Glutamatergic neuron (in vitro differentiated cells): Measurements from ENCODE around the gene UBE2Q1. TPM values are rescaled to one million over a fixed set of nuclear protein-coding genes. Genes with fewer than 3 reads are reported as not detected.

ENCODE experiments used
- DNase-seq: peaks from one replicate; pipeline ENCODE4 v3.0.0; 2022
- H3K27ac Mint-ChIP-seq: one replicate; pipeline ENCODE4 v1.8.0; 2020; ENCODE audit warnings: mild to moderate bottlenecking, mixed read lengths, inconsistent platforms; ENCODE audit not compliant: unreplicated experiment
- H3K27me3 Mint-ChIP-seq: one replicate; pipeline ENCODE4 v1.8.0; 2020; ENCODE audit warnings: mild to moderate bottlenecking, moderate library complexity, mixed read lengths, inconsistent platforms; ENCODE audit not compliant: unreplicated experiment
- H3K36me3 Mint-ChIP-seq: one replicate; pipeline ENCODE4 v1.8.0; 2020; ENCODE audit warnings: mild to moderate bottlenecking, mixed read lengths, inconsistent platforms; ENCODE audit not compliant: unreplicated experiment
- H3K4me1 Mint-ChIP-seq: one replicate; pipeline ENCODE4 v1.8.0; 2020; ENCODE audit warnings: mild to moderate bottlenecking, low read depth, mixed read lengths, inconsistent platforms; ENCODE audit not compliant: unreplicated experiment
- H3K4me3 Mint-ChIP-seq: one replicate; pipeline ENCODE4 v1.8.0; 2020; ENCODE audit warnings: mild to moderate bottlenecking, mixed read lengths, inconsistent platforms; ENCODE audit not compliant: unreplicated experiment
- H3K9me3 Mint-ChIP-seq: one replicate; pipeline ENCODE4 v1.8.0; 2020; ENCODE audit warnings: mild to moderate bottlenecking, moderate library complexity, mixed read lengths, inconsistent platforms; ENCODE audit not compliant: unreplicated experiment
- CTCF ChIP-seq: fragments of 200-600 bp; sonication (generic); IDR thresholded peaks from one replicate; pipeline ENCODE4 v1.5.0; 2021; ENCODE audit not compliant: partially characterized antibody, unreplicated experiment
- total RNA-seq: library from RNA; stranded (reverse); fragmentation: NEBNext Ultra II Directional; extraction: Animal tissue kit (Norgen Biotek cat#: 25700); gene quantifications from one replicate; pipeline ENCODE4 v1.2.1, GENCODE V29; 2021; ENCODE audit not compliant: unreplicated experiment

The UBE2Q1 gene
- total RNA-seq, 1 donor from 2014 or later = 80.5 TPM

- no peak for DNase-seq
Measured at GRCh38 chr1:154593390-154593789, 34.9 kb upstream of the UBE2Q1 start.

GRCh38 chr1:154591206-154591605, 32.7 kb upstream of the UBE2Q1 start:
- Mint-ChIP-seq H3K36me3 (peaks cover 6% of the 10 kb centered on the region), H3K27me3 (peaks cover 2% of the 10 kb centered on the region), H3K4me1 (peaks cover 16% of the 10 kb centered on the region), H3K27ac (no peak overlapping the region), H3K9me3 (peaks cover 6% of the 10 kb centered on the region), H3K4me3 (no peak overlapping the region)
- DNase-seq = no peak
- TF ChIP-seq CTCF = no peak

More at GRCh38 chr1:154593390-154593789, 34.9 kb upstream of the UBE2Q1 start:
- peak overlapping the region; percentile 14 for H3K27ac Mint-ChIP-seq
- H3K9me3 Mint-ChIP-seq = no peaks in the 10 kb centered on the region
- peaks cover 18% of the 10 kb centered on the region for H3K4me1 Mint-ChIP-seq
- peaks cover 6% of the 10 kb centered on the region for H3K36me3 Mint-ChIP-seq
- TF ChIP-seq CTCF = no peak
- peak overlapping the region; percentile 1 for H3K4me3 Mint-ChIP-seq
- H3K27me3 Mint-ChIP-seq = no peaks in the 10 kb centered on the region

DNA sequence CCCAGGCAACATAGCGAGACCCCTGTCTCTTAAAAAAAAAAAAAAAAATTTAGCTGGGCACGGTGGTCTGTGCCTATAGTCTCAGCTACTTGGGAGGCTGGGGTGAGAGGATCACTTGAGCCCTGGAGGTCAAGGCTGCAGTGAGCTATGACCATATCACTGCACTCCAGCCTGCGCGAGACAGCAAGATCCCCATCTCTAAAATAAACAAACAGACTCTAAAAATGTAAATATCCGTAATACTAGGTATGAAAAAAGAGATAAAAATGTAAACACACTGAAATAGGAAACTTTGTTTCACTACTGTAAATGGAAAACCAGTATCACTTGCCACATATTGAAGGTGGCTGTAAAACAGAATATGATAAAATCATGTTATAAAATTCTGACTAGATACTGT, 32.3 kb upstream of the UBE2Q1 start:
- H3K36me3 Mint-ChIP-seq = peaks cover 6% of the 10 kb centered on the region
- peaks cover 3% of the 10 kb centered on the region for H3K27me3 Mint-ChIP-seq
- H3K27ac Mint-ChIP-seq = no peak overlapping the region
- no peak for TF ChIP-seq CTCF
- peaks cover 16% of the 10 kb centered on the region for H3K4me1 Mint-ChIP-seq
- H3K4me3 Mint-ChIP-seq = no peak overlapping the region
- no peak for DNase-seq
- peaks cover 7% of the 10 kb centered on the region for H3K9me3 Mint-ChIP-seq

GRCh38 chr1:154589780-154590179, 31.3 kb upstream of the UBE2Q1 start:
- Mint-ChIP-seq H3K4me1 (peaks cover 22% of the 10 kb centered on the region), H3K36me3 (peaks cover 15% of the 10 kb centered on the region), H3K9me3 (peaks cover 11% of the 10 kb centered on the region), H3K27ac (no peak overlapping the region), H3K4me3 (no peak overlapping the region), H3K27me3 (peaks cover 4% of the 10 kb centered on the region)
- no peak for DNase-seq
- no peak for TF ChIP-seq CTCF

DNA sequence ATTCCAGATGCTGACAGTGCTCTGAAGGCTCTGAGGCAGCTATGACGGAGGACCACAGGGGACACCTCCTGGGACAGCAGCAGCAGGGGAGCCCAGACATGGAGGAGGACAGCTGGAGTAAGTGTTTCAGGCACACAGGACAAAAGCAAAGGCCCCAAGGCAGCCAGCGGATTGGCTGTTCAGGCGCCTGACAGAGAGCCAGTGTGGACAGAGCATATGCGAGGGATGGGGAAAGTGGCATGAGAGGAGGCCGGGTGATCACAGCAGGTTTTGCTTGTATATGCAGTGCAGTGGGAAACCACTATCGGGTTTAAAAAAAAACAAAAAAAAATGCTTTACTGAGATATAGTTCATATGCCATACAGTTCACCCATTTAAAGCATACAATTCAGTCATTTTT, 28.2 kb upstream of the UBE2Q1 start:
- H3K9me3 Mint-ChIP-seq = peaks cover 15% of the 10 kb centered on the region
- peaks cover 15% of the 10 kb centered on the region for H3K4me1 Mint-ChIP-seq
- peaks cover 9% of the 10 kb centered on the region for H3K27me3 Mint-ChIP-seq
- no peak for TF ChIP-seq CTCF
- DNase-seq = no peak
- no peak overlapping the region for H3K27ac Mint-ChIP-seq
- peaks cover 9% of the 10 kb centered on the region for H3K36me3 Mint-ChIP-seq
- H3K4me3 Mint-ChIP-seq = no peak overlapping the region
